DMS114 treated with DMSO at 0.1 percent for 48 hours (cell line): ENCODE results near the gene SDHB.

ENCODE experiments used
- DNase-seq: peaks from one replicate; lab custom pipeline; 2025; ENCODE audit not compliant: unreplicated experiment; lab: John Stamatoyannopoulos, UW

SDHB gene

GRCh38 chr1:16971341-16972188 is 82.3 kb downstream of the SDHB start:
- DNase-seq = no peak

- DNase-seq = no peak
Measured at GRCh38 chr1:16970132-16970910, 83.5 kb downstream of the SDHB start.

GRCh38 chr1:16969651-16970050 is 84.2 kb downstream of the SDHB start:
- no peak for DNase-seq

- no peak for DNase-seq
Measured at GRCh38 chr1:16969057-16969611, 84.7 kb downstream of the SDHB start.
